Keratinocyte (primary cell): Measurements from ENCODE around the gene POLE. TPM values are rescaled to one million over a fixed set of nuclear protein-coding genes. Genes with fewer than 3 reads are reported as not detected.

Source experiments
- DNase-seq: peaks from one replicate; pipeline ENCODE4 v3.0.0-alpha.2; 2011; ENCODE audit warnings: low read depth, missing footprints, low spot score
- FAIRE-seq: peaks from 2 replicates; lab custom pipeline; 2011; peaks lifted over from hg19 to GRCh38; lab: Jason Lieb, UNC
- H2AFZ ChIP-seq: 2 replicates; pipeline ENCODE4 v1.6.0; 2012; ENCODE audit warnings: low read length, control low read depth, inconsistent platforms; ENCODE audit not compliant: control insufficient read depth
- H3K27ac ChIP-seq: 2 replicates; pipeline ENCODE4 v1.5.1; 2011; ENCODE audit warnings: low read length; ENCODE audit not compliant: control insufficient read depth, insufficient read depth
- H3K27me3 ChIP-seq: 3 replicates; pipeline ENCODE4 v1.6.0; 2011; ENCODE audit warnings: low read length; ENCODE audit not compliant: control insufficient read depth, insufficient read depth; ENCODE audit errors: extremely low read depth
- H3K36me3 ChIP-seq, 2 experiments: 2 replicates in 1 of 2; 3 replicates in 1 of 2; pipeline ENCODE4 v1.5.1; 2011; ENCODE audit warnings: low read length in 2 of 2, mild to moderate bottlenecking in 1 of 2; ENCODE audit not compliant: control insufficient read depth in 2 of 2, insufficient read depth in 2 of 2; ENCODE audit errors: extremely low read depth in 1 of 2
- H3K4me1 ChIP-seq: 3 replicates; pipeline ENCODE4 v1.5.1; 2011; ENCODE audit warnings: low read length; ENCODE audit not compliant: control insufficient read depth, insufficient read depth; ENCODE audit errors: extremely low read depth
- H3K4me2 ChIP-seq: 3 replicates; pipeline ENCODE4 v1.6.0; 2011; ENCODE audit warnings: low read depth, low read length; ENCODE audit not compliant: control insufficient read depth, insufficient read depth; ENCODE audit errors: extremely low read depth
- H3K4me3 ChIP-seq, 3 experiments: fragments of 200-600 bp in 1 of 3; sonication (generic) in 1 of 3; 2 replicates in 2 of 3; 3 replicates in 1 of 3; pipeline ENCODE4 v1.5.1; 2011 to 2016; ENCODE audit warnings: low read length in 3 of 3, mild to moderate bottlenecking in 3 of 3, control low read depth in 2 of 3, inconsistent platforms in 1 of 3, low read depth in 1 of 3, mixed read lengths in 1 of 3, mixed run types in 1 of 3, moderate library complexity in 1 of 3; ENCODE audit not compliant: control insufficient read depth in 2 of 3, insufficient read depth in 2 of 3; ENCODE audit errors: extremely low read depth in 1 of 3
- H3K79me2 ChIP-seq: 2 replicates; pipeline ENCODE4 v1.6.0; 2012; ENCODE audit warnings: low read length; ENCODE audit not compliant: control insufficient read depth, insufficient read depth
- H3K9ac ChIP-seq: 3 replicates; pipeline ENCODE4 v1.6.0; 2011; ENCODE audit warnings: low read length; ENCODE audit not compliant: control insufficient read depth, insufficient read depth; ENCODE audit errors: extremely low read depth
- H3K9me1 ChIP-seq: 3 replicates; pipeline ENCODE4 v1.6.0; 2011; ENCODE audit warnings: low read length; ENCODE audit not compliant: control insufficient read depth, insufficient read depth; ENCODE audit errors: extremely low read depth
- H3K9me3 ChIP-seq: 2 replicates; pipeline ENCODE4 v1.5.1; 2012; ENCODE audit warnings: low read depth, low read length; ENCODE audit not compliant: control insufficient read depth
- H4K20me1 ChIP-seq: 3 replicates; pipeline ENCODE4 v1.6.0; 2011; ENCODE audit warnings: low read length; ENCODE audit not compliant: control insufficient read depth, insufficient read depth; ENCODE audit errors: extremely low read depth
- EZH2 ChIP-seq: IDR thresholded peaks from one replicate; pipeline ENCODE4 v1.6.1; 2012; ENCODE audit warnings: inconsistent platforms, mild to moderate bottlenecking, low read length, moderate library complexity
- dilution Hi-C: fragments of 300-500 bp; cut with MboI; formaldehyde crosslinking; loops from one replicate; pipeline ENCODE4 v1.7.0; 2020; ENCODE audit warnings: low sequenced_read_pairs; ENCODE audit not compliant: extremely low pct_ligation_motif_present
- polyA plus RNA-seq, 5 experiments: library from polyadenylated mRNA; depleted of rRNA in 3 of 5; stranded (reverse) in 3 of 5; stranded (forward) in 1 of 5; unstranded in 1 of 5; fragments of >200 nt; gene quantifications; 1 replicate in 1 of 5; 2 replicates in 3 of 5; 3 replicates in 1 of 5; pipeline versions ENCODE4 v1.2.1 to v1.2.3, GENCODE V29; 2011 to 2012; ENCODE audit warnings: missing spikeins in 2 of 5, low read depth in 1 of 5, low replicate concordance in 1 of 5
- TF ChIP-seq, protein P1 (sequence below), 3 experiments: IDR thresholded peaks in 1 of 3; conservative IDR thresholded peaks in 1 of 3; optimal IDR thresholded peaks in 1 of 3; 2 replicates in 2 of 3; 3 replicates in 1 of 3; pipeline versions ENCODE3 to v1.5.1; 2011; ENCODE audit warnings: low read length in 3 of 3, mild to moderate bottlenecking in 3 of 3, moderate library complexity in 2 of 3, control low read depth in 1 of 3, inconsistent platforms in 1 of 3; ENCODE audit not compliant: insufficient read depth in 2 of 3; ENCODE audit errors: extremely low read depth in 1 of 3

The POLE gene
- polyA plus RNA-seq, 1 donor (not counting 4 experiments of a cell fraction or from before 2014, with no cell fraction given), result 14.8 TPM

GRCh38 chr12:132672678-132673077 lies 14.5 kb downstream of the POLE start:
- no peaks in the 10 kb centered on the region for H3K9me1 ChIP-seq
- H3K27me3 ChIP-seq, result no peaks in the 10 kb centered on the region
- no peak overlapping the region for H3K27ac ChIP-seq
- no peak overlapping the region for H2AFZ ChIP-seq
- FAIRE-seq (no peak), DNase-seq (no peak)
- H3K4me1 ChIP-seq, result peaks cover 3% of the 10 kb centered on the region
- peaks cover 3% of the 10 kb centered on the region for H4K20me1 ChIP-seq
- no peak overlapping the region for H3K4me2 ChIP-seq
- no peak overlapping the region for H3K9ac ChIP-seq
- H3K36me3 ChIP-seq, result peaks cover 29 to 49% of the 10 kb centered on the region in 2 experiments
- H3K79me2 ChIP-seq, result no peaks in the 10 kb centered on the region
- dilution Hi-C loops, result no loop called here
- TF ChIP-seq, protein P1, sequence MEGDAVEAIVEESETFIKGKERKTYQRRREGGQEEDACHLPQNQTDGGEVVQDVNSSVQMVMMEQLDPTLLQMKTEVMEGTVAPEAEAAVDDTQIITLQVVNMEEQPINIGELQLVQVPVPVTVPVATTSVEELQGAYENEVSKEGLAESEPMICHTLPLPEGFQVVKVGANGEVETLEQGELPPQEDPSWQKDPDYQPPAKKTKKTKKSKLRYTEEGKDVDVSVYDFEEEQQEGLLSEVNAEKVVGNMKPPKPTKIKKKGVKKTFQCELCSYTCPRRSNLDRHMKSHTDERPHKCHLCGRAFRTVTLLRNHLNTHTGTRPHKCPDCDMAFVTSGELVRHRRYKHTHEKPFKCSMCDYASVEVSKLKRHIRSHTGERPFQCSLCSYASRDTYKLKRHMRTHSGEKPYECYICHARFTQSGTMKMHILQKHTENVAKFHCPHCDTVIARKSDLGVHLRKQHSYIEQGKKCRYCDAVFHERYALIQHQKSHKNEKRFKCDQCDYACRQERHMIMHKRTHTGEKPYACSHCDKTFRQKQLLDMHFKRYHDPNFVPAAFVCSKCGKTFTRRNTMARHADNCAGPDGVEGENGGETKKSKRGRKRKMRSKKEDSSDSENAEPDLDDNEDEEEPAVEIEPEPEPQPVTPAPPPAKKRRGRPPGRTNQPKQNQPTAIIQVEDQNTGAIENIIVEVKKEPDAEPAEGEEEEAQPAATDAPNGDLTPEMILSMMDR (optimal IDR thresholded peaks at IDR 0.05 in 1 of 3, IDR thresholded peaks at IDR 0.05 in 1 of 3, conservative IDR thresholded peaks at IDR 0.05 in 1 of 3; ENCODE audit: extremely low read depth in 1 of 3, insufficient read depth in 2 of 3, low read length in 3 of 3), result no peak
- TF ChIP-seq EZH2, result no peak
- H3K4me3 ChIP-seq, result no peak overlapping the region
- H3K9me3 ChIP-seq, result no peaks in the 10 kb centered on the region

DNA sequence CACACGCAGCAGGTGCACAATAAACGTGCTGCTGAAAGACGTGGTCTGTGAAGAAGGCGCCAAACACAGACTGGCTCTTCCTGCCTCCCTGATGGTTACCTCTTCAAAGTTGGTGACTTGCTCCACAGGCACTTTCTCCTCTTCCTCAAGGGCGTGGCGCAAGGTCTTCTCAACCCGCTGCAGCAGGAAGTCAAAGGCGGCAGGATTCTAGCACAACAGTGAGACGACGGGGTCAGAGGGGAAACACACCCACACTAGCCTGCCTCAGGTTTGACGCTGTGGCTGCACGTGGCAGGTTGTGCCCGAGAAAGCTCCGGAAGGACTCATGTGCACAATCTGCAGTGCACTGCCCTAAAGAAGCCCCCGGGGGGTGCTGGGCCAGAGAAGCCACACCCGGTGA lies 15.0 kb downstream of the POLE start:
- no peak for TF ChIP-seq EZH2
- TF ChIP-seq, protein P1 (optimal IDR thresholded peaks at IDR 0.05 in 1 of 3, IDR thresholded peaks at IDR 0.05 in 1 of 3, conservative IDR thresholded peaks at IDR 0.05 in 1 of 3; ENCODE audit: extremely low read depth in 1 of 3, insufficient read depth in 2 of 3, low read length in 3 of 3), result no peak
- no peak for DNase-seq
- Histone ChIP-seq H4K20me1 (no peaks in the 10 kb centered on the region), H3K79me2 (no peaks in the 10 kb centered on the region), H2AFZ (no peak overlapping the region), H3K27me3 (no peaks in the 10 kb centered on the region), H3K9ac (no peak overlapping the region), H3K4me2 (no peak overlapping the region), H3K4me3 (no peak overlapping the region), H3K9me3 (no peaks in the 10 kb centered on the region), H3K9me1 (no peaks in the 10 kb centered on the region), H3K36me3 (peaks cover 33 to 49% of the 10 kb centered on the region in 2 experiments), H3K4me1 (peaks cover 3% of the 10 kb centered on the region), H3K27ac (no peak overlapping the region)
- no peak for FAIRE-seq
- dilution Hi-C loops, result no loop called here
